Measurements from ENCODE around the gene NRXN3. TPM values are rescaled to one million over a fixed set of nuclear protein-coding genes. Genes with fewer than 3 reads are reported as not detected.

Gene NRXN3
- total RNA-seq, 4 donors from 2014 or later: 0.19 to 1.4 (median 0.40) TPM

GRCh38 chr14:79730196-79730595, 1560.0 kb downstream of the NRXN3 start:
- ATAC-seq (ENCODE audit: low FRiP score): no peak
- TF ChIP-seq CTCF (IDR thresholded peaks at IDR 0.05): no peak
- DNase-seq (ENCODE audit: low spot score): no peak

- TF ChIP-seq CTCF (IDR thresholded peaks at IDR 0.05): no peak
- ATAC-seq (ENCODE audit: low FRiP score) (no peak), DNase-seq (ENCODE audit: low spot score) (no peak)
These were observed 1560.8 kb downstream of the NRXN3 start for GRCh38 chr14:79730953-79731352.

GRCh38 chr14:79732911-79733655, 1562.9 kb downstream of the NRXN3 start:
- TF ChIP-seq CTCF (IDR thresholded peaks at IDR 0.05): no peak
- DNase-seq (ENCODE audit: low spot score) (no peak), ATAC-seq (ENCODE audit: low FRiP score) (no peak)

GRCh38 chr14:79734151-79734550, 1564.0 kb downstream of the NRXN3 start:
- DNase-seq (ENCODE audit: low spot score): no peak
- ATAC-seq (ENCODE audit: low FRiP score): no peak
- no peak for TF ChIP-seq CTCF (IDR thresholded peaks at IDR 0.05)

- DNase-seq (ENCODE audit: low spot score) (no peak), ATAC-seq (ENCODE audit: low FRiP score) (no peak)
- TF ChIP-seq CTCF (IDR thresholded peaks at IDR 0.05): no peak
These were observed 1564.5 kb downstream of the NRXN3 start for GRCh38 chr14:79734656-79735055.

- TF ChIP-seq CTCF (IDR thresholded peaks at IDR 0.05): no peak
- no peak for ATAC-seq (ENCODE audit: low FRiP score)
- DNase-seq (ENCODE audit: low spot score): no peak
These were observed 1564.9 kb downstream of the NRXN3 start for GRCh38 chr14:79735121-79735520.

- ATAC-seq (ENCODE audit: low FRiP score): no peak
- no peak for TF ChIP-seq CTCF (IDR thresholded peaks at IDR 0.05)
- no peak for DNase-seq (ENCODE audit: low spot score)
These were observed 1570.0 kb downstream of the NRXN3 start for GRCh38 chr14:79740066-79740601.

Measured in omental fat pad (tissue), 4 donors.